ENCODE measurements around the gene CNDP2.

The CNDP2 gene

GRCh38 chr18:74507097-74507881 is 11.1 kb downstream of the CNDP2 start:
- no peak for TF ChIP-seq CTCF (conservative IDR thresholded peaks at IDR 0.05; ENCODE audit: low read depth, low read length)
- no peak overlapping the region for H3K4me3 ChIP-seq (ENCODE audit: low read depth, low read length)
- no peak for DNase-seq (ENCODE audit: low read depth)

GRCh38 chr18:74507927-74508326 is 11.8 kb downstream of the CNDP2 start:
- no peak for DNase-seq (ENCODE audit: low read depth)
- H3K4me3 ChIP-seq (ENCODE audit: low read depth, low read length): no peak overlapping the region
- TF ChIP-seq CTCF (conservative IDR thresholded peaks at IDR 0.05; ENCODE audit: low read depth, low read length): no peak

GRCh38 chr18:74508366-74508765 is 12.2 kb downstream of the CNDP2 start:
- H3K4me3 ChIP-seq (ENCODE audit: low read depth, low read length): no peak overlapping the region
- DNase-seq (ENCODE audit: low read depth): no peak
- no peak for TF ChIP-seq CTCF (conservative IDR thresholded peaks at IDR 0.05; ENCODE audit: low read depth, low read length)

- no peak overlapping the region for H3K4me3 ChIP-seq (ENCODE audit: low read depth, low read length)
- TF ChIP-seq CTCF (conservative IDR thresholded peaks at IDR 0.05; ENCODE audit: low read depth, low read length): no peak
- DNase-seq (ENCODE audit: low read depth): no peak
Observed at GRCh38 chr18:74508821-74509225, 12.7 kb downstream of the CNDP2 start.

- DNase-seq (ENCODE audit: low read depth): no peak
- no peak for TF ChIP-seq CTCF (conservative IDR thresholded peaks at IDR 0.05; ENCODE audit: low read depth, low read length)
- no peak overlapping the region for H3K4me3 ChIP-seq (ENCODE audit: low read depth, low read length)
Observed at GRCh38 chr18:74509856-74510769, 13.9 kb downstream of the CNDP2 start.

- H3K4me3 ChIP-seq (ENCODE audit: low read depth, low read length): no peak overlapping the region
- no peak for DNase-seq (ENCODE audit: low read depth)
- no peak for TF ChIP-seq CTCF (conservative IDR thresholded peaks at IDR 0.05; ENCODE audit: low read depth, low read length)
Observed at GRCh38 chr18:74510770-74511095, 14.6 kb downstream of the CNDP2 start.

Measured in choroid plexus epithelial cell (primary cell).